SU-DHL-6 (cell line): ENCODE results near the gene CDKN3.
"Not testable (repeated sequence)": the region's sequence is repeated elsewhere in the genome, so short reads cannot be mapped to it uniquely, and the experiment has no call there.

Experiments
- CTCF ChIP-seq: fragments of 200-600 bp; sonication (generic); IDR thresholded peaks from one replicate; pipeline ENCODE4 v1.5.1; 2017; ENCODE audit warnings: antibody characterized with exemption, mild to moderate bottlenecking, low read length, moderate library complexity; ENCODE audit not compliant: insufficient read depth, poor library complexity, severe bottlenecking
- EZH2phosphoT487 ChIP-seq: fragments of 200-600 bp; sonication (generic), shearing (Covaris generic); conservative IDR thresholded peaks from 2 replicates; pipeline ENCODE4 v1.6.1; 2018; ENCODE audit warnings: mild to moderate bottlenecking, antibody characterized with exemption, low read length, moderate library complexity, mixed read lengths

GRCh38 chr14:54453990-54454389, 57.2 kb downstream of the CDKN3 start:
- not testable (repeated sequence) for TF ChIP-seq CTCF, EZH2phosphoT487
